NK-92 treated with Interleukin-12 subunit alpha and Interleukin-12 subunit beta, amount 100 ng/mL, for 24 hours (cell line): Measurements from ENCODE around the gene TXLNB.

Experiments
- DNase-seq: peaks from one replicate; lab custom pipeline; 2025; lab: John Stamatoyannopoulos, UW

The TXLNB gene

GRCh38 chr6:139291813-139292619 lies at the start of gene TXLNB:
TXLNB (minus strand) TSS chr6:139291998; CDS start chr6:139288899, 3,099 bp downstream.
- DNase-seq: peak; percentile 83

DNA sequence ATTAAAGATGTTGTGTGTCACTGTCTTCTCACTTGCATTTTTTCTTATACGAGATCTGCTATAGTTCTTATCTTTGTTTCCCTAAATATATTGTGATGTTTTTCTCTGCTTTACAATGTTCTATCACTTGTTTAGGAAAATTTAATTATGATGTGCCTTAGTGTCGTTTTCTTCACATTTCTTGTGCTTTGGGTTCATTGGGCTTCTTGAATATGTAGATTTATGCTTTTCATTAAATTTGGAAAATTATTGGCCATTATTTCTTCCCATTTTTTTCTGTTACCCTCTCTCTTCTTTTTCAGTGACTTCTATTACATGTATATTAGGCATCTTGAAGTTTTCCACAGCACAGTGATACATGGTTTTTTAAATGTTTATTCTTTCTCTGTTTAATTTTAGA lies 49.3 kb upstream of the TXLNB start:
- DNase-seq: no peak

DNA sequence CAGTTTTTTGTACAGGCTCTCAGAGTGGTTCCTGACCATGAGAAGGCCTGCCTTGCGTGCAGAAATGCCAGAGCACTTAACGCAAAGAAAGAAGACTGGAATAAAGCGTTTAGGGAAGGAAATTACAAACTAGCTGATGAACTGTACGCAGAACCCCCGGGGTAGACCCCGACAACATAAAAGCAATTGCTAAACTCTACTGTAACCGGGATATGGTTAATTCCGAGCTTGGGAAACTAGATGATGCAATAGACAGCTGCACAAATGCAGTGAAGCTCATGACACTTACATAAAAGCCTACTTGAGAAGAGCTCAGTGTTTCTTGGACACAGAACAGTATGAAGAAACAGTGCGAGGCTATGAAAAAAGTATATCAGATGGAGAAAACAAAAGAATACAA lies 47.0 kb upstream of the TXLNB start:
- DNase-seq: no peak

- DNase-seq: no peak
These were observed 46.0 kb upstream of the TXLNB start for GRCh38 chr6:139337830-139338229.

GRCh38 chr6:139337001-139337400 lies 45.2 kb upstream of the TXLNB start:
- no peak for DNase-seq

DNA sequence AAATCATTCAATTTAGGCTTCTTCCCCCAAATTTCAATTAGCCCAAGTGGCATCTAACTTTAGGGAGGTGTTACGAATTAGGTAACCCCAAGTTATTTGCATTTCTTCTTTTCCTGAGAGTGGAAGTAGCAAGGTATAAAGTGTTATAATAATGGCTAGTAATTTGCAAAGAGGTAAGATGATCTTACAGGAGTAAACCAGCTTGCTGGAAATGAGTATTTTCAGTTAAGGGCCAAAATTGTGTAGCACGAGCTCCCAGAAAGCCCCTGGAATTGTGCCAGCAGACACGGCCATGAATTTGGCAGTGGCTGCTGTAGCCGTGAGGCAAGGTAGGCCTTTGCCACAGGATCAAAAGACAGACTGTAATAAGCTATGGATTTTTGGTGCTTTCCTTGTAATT lies 44.7 kb upstream of the TXLNB start:
- no peak for DNase-seq

DNA sequence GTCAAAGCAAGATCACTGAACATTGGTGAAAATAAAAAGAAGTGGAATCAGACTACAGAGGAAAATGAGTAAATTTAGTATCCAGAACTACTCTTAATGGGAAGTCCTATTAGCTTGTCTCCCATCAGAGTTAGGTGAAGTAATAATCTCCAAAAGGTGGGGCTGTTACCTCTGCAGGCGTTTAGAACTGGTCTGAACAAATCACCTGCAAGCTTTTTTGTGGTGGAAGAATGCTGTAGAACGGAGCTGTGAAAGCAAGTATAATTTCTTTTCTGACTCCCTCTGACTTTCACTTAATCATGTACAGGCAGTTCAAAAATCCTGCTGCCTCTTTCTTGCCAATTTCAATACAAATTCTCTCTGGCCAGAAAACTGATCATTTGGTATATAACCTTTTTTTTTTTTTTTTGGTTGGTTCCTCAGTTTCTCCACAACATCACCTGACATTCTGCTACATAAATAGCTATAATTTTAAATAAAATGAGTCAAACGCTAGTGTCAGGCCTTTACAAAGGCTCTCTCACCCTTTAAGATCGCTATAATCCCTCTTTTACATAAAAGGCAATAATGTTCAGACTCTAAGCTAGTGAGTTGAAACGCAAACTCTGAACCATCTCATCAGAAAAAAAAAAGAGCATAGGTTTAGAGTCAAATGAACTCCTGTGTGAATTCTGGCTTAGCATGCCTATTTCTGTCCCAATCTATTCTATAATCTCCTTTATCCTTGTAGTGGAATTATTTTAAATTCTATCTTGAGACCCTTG lies 43.8 kb upstream of the TXLNB start:
- no peak for DNase-seq

- DNase-seq: no peak
These were observed 43.1 kb upstream of the TXLNB start for GRCh38 chr6:139334806-139335446.

- no peak for DNase-seq
These were observed 39.2 kb upstream of the TXLNB start for GRCh38 chr6:139330826-139331500.

- DNase-seq: no peak
These were observed 38.5 kb upstream of the TXLNB start for GRCh38 chr6:139330306-139330705.

DNA sequence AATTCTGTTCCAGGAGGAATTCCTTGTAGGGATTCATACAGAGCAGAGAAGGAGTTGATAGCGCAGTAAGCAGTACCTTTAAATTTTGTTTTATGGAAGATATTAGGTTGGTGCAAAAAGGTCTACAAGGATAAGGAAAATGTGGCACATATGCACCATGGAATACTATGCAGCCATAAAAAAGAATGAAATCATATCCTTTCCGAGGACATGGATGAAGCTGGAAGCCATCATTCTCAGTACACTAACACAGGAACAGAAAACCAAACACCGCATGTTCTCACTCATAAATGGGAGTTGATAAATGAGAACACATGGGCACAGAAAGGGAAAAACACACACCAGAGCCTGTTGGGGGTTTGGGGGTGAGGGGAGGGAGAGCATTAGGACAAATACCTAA lies 37.4 kb upstream of the TXLNB start:
- DNase-seq: no peak

GRCh38 chr6:139327038-139327437 lies 35.2 kb upstream of the TXLNB start:
- no peak for DNase-seq

DNA sequence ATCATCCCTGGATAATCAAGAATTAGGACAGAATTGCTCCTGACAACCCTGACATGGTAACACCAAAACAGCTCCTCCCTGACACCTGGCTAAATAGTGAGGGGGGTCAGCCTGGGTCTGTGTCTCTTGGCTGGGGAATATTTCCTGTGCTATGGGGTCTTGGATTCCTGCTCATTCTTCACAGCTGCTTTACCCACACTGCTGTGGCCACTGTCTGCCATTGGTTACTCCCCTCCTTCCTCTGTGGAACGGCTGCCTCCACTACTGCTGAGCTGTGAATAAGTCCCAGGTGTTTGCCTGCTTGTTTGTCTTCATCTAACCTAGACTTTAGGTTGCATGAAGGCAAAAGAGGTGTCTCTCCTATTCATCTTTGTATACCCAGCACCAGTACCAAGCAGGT lies 33.9 kb upstream of the TXLNB start:
- no peak for DNase-seq

DNA sequence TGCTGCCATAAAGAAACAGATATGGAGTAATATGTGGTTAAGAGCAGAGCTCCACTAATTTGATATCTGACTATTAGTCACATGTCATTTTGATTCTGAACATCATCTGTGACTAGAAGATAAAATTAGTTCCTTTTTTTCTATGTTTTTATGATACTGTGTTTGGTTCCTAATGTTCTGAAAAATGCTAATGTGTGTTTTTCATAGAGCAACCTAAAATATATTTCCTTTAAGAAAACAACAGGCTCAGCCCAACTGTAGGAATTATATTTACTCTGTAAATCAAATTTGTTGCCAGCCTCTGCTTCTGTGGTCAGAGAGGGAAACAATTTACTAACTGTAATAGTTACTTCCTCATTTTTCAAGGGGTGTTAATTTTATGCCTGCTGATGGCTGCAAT lies 33.3 kb upstream of the TXLNB start:
- DNase-seq: no peak

DNA sequence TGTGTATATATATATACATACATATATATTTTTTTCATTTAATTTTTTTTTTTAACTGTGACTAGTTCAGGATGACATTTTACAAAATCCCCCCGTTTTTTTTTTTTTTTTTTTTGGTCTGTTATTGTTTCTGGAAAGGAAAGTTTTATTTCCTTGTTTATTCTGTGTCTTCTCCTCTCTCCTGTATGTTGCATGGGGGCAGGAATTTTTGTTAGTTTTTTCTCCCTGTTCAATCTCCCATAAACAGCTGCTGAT lies 32.4 kb upstream of the TXLNB start:
- no peak for DNase-seq

- peak; percentile 70 for DNase-seq
These were observed 31.9 kb upstream of the TXLNB start for GRCh38 chr6:139323511-139324300.

DNA sequence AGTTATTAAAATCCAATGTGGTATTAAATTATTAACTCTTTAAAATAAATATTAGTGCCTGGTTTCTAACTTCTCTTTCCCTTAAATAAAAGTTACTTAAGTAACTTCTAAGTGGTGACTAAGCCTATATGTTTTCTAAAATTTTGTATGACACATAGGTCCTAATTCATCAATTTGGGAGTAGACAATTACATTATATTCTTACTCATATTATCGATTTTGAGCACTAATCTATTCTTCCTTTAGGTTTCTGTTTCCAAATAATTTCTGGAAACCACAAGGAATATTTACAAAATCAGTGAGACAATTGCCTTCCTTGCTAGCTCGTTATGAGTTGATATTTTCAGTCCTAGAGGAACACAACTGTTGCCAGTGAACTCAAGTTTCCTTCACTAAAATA lies 28.3 kb upstream of the TXLNB start:
- no peak for DNase-seq

- no peak for DNase-seq
These were observed 25.0 kb upstream of the TXLNB start for GRCh38 chr6:139316622-139317317.

DNA sequence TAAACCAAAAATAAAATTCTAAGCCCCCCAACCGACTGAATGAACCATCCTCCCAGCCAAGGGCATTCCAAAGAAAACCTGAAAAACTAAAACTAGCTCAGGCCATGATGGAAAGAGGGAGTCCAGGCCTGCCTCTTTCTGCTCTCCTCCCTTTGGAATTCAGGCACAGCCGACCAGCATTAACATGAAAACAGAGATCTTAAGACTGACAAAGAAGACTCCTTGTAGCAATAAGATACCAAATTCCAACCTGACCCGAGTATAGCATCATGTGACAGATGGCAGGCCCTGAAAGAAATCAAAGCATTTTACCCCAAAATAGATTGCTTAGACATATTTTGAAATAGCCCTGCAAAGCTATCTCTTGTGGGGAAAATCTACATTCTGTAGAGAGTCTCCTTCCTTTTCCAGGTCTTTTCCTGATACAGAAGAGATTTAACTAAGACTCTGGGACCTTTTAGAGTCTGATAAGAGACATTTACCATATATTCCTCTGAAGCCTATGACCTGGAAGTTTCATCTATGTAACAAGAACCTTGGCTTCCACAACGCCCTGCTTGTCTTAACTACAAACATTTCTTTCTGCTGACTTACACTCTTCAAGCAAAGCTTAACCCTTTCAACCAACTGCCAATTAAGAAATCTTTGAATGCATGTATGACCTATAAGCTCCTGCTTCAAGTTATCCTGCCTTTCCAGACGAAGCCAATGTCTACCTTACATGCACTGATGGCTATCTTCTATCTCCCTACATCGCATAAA lies 22.2 kb upstream of the TXLNB start:
- no peak for DNase-seq

- DNase-seq: no peak
These were observed 21.4 kb upstream of the TXLNB start for GRCh38 chr6:139313229-139313628.
